Islet of Langerhans (tissue), 1 donor: ENCODE results near the gene WDR82.

ENCODE experiments used
- FAIRE-seq: peaks from one replicate; lab custom pipeline; 2011; peaks lifted over from hg19 to GRCh38; lab: Jason Lieb, UNC

Gene WDR82, protein sequence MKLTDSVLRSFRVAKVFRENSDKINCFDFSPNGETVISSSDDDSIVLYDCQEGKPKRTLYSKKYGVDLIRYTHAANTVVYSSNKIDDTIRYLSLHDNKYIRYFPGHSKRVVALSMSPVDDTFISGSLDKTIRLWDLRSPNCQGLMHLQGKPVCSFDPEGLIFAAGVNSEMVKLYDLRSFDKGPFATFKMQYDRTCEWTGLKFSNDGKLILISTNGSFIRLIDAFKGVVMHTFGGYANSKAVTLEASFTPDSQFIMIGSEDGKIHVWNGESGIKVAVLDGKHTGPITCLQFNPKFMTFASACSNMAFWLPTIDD

GRCh38 chr3:52278510-52279069, at the start of gene WDR82:
TSS of gene WDR82 (minus strand) at chr3:52278649. CDS start at chr3:52278361, 288 bp downstream.
- no peak for FAIRE-seq

DNA sequence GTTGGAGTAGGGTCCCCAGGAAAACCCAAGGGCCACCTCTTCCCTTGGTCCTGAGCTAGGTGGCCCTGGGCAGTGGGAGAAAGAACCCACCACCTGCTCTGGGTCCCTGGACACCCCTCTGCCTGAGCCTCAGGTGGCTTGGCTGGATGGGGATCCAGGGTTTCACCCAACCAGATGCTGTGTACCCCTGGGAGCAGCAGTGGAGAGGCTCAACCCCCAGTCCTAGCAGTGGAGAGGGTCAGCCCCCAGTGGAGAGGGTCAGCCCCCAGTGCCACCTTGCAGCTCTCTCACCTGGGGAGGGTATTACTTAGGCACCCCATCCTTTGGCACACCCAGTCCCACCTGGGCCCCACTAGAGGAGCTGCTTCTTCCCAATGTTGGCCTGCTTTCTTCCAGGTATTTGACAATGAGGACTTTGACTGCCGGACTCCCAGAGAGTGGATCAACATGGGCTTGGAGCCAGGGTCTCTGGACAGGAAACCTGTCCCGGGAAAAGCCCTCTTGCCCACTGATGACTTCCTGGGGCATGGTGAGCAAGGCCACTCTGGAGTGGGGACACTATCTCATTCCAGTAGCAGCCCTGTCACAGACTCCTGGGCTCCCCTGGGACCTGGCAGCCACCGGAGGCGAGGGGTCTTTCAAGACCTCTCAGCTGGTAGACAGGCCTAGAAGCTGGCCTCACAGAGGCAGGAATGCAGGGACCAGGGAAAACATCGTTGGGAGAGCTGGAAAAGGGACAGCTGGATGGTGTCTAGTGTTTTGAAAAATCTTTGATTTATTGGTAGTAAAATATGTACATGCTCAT, 49.2 kb upstream of the WDR82 start:
- FAIRE-seq, result no peak

- FAIRE-seq, result no peak
Measured at GRCh38 chr3:52326976-52327375, 48.5 kb upstream of the WDR82 start.

- FAIRE-seq, result no peak
Measured at GRCh38 chr3:52325686-52326085, 47.2 kb upstream of the WDR82 start.

GRCh38 chr3:52324676-52325075, 46.2 kb upstream of the WDR82 start:
- FAIRE-seq, result no peak

DNA sequence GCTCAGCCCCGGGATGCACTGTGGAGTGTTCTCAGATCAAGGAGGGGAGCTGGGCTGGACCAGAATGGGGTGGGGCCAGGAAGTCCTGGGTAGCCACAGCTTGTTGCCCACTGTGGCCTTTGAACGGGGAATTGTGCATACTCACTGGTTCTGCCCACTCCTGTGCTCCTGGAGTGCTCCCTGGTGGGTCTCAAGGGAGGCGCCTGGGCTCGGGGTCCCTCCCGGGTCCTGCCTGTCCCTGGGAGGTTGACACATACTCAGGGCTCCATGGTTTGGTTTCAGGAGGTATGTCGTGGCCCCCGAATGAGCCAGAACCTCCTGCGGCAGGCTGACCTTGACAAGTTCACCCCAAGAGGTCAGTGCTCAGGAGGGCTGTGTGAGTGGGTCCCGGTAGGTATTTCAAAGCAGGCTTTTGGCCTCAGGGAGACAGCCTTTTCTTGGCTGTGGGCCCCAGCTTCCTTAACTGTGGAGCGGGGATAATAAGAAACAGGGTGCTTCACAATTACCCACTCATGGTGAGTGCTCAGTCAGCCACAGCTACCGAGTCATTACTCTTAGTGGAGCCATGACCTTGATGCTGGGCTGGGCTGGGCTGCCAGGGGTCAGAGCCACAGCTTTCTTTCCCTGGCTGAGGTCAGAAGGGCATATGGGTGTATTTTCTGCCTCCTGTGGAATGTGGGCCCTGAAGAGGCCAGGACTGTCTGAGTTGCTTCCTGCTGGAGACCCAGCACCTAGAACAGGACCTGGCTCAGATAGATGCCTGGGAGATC, 45.3 kb upstream of the WDR82 start:
- no peak for FAIRE-seq

DNA sequence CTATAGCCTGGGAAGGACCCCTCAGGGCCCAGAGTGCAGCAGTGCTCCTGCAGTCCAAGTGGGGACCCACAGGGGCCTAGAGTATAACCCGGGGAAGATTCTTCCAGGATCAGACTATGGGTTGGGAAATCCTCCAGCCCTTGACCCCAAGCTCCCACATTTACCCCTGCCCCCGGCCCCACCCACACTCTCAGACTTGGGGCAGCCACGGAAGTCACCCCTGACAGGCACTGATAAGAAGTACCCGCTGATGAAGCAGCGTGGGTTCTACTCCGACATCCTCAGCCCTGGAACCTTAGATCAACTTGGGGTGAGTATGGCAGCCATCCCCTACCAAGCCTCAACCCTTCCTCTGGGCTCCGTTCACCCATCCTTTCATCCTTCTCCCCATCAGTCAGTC, 44.0 kb upstream of the WDR82 start:
- no peak for FAIRE-seq

GRCh38 chr3:52321481-52321880, 43.0 kb upstream of the WDR82 start:
- FAIRE-seq, result no peak

DNA sequence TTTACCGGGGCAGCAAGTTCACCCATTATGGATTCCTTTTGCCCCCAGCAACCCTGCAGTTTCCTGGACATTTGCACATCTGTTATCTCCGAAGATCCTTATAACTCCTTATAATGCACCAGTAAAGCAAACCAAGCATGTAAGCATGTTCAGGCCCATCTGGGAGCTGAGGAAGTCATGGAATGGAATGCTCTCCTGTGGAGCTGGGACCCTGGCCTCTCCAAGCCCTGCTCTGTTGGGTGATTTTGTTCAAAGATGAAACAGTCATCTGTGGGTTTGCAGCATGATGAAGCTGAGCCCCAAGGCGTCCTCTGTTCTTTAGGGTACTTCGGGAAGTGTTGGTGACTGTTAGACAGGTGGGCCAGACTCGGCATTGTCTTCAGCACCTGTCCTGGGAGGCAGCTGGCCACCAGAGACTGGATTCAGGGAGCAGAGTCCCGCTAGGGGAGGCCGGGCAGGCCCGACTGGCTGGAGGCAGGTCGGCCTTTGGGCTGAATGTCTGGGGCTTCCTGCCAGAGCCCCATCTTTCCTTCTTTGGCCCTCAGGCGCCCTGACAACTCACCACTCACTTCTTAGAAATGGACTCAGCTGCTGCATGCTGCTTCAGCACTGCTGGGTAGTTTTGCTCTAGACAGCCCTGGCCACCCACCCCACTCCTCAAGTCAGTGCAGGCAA, 41.6 kb upstream of the WDR82 start:
- no peak for FAIRE-seq

DNA sequence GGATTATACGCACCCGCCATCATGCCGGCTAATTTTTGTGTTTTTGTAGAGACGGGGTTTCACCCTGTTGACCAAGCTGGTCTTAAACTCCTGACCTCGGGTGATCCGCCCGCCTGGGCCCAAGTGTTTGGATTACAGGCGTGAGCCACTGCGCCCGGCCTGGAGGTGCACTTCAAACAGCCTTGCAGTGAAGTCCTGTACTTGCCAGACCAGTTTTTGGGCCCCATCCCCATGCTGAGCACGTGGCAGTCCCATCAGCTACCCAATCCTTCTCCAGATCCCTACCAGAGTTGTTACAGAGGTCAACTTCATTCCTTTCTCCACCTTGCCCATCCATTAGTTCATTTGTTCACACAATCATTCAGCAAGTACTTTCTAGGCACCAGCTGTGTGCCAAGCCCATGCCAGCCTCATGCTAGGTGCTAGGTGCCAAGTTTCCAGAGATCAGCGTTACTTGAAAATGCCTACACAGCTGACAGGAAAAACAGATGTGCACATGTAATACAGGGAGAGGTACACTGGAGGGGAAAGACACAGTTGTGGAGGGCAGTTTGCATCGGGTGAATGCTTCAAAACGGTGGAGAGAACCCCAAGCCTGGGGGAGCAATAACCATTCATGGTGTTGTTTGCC, 39.9 kb upstream of the WDR82 start:
- no peak for FAIRE-seq

- no peak for FAIRE-seq
Measured at GRCh38 chr3:52317208-52318000, 39.0 kb upstream of the WDR82 start.

- FAIRE-seq, result no peak
Measured at GRCh38 chr3:52315977-52316764, 37.7 kb upstream of the WDR82 start, which contains the start of gene DNAH1. TSS of gene DNAH1 (plus strand) at chr3:52316319. CDS start at chr3:52322443, 6,124 bp downstream.

DNA sequence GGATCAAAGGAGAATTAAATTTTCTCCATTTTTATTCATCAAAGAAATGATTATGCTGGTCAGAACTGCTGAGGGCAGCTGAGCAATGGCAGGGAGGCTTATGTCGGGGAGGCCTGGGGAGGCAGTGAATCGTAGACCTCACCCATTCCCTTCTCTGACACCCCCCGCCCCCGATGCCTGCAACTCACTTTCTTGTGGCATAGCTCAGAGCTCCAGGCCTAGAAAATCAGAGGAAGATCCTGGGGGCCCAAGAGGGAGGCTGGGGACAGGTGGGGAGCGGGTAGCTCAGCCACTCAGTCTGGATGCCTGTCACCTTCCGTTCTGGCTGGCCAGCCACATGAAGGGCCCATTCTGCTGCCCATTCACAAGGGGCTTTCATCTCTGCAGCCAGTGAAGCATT, 36.6 kb upstream of the WDR82 start:
- no peak for FAIRE-seq

DNA sequence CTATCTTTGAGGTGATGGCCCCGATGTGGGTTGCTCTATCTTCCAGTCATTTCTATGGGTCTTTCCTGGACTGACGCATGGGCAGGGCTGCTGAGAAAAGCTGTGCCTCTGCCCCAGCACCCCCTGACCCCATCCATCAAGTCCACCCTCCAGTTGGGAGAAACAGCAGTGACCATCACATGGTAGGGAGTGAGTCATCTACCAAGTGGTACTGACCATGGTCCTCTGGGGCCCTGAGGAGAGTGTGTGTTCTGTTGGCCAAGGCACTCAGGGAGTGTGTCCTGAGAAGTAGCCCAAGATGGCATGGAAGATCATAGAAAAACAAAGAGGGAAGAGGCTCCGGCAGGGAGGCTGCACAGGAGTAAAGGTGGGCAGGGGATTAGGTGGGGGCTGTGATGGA, 36.0 kb upstream of the WDR82 start:
- no peak for FAIRE-seq

DNA sequence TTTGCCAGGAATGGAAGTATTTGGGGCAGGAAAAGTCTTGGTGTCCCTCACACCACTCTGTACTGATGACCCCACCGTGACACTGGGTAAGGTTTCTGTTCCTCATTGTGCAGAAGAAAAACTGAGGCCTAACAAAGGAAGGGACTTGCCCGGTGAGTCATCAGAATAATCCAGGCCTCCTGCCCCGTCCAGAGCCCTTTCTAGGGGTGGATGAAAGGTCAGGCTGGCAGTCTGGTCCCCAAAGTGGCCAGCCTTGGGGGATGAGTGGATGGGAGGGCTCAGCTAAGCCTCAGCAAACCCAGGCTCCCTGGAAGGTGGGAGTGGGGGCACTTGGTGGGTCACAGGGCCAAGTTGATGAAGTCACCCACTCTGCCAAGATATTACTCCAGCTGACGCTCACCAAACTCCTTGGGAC, 35.3 kb upstream of the WDR82 start:
- FAIRE-seq, result no peak

- FAIRE-seq, result no peak
Measured at GRCh38 chr3:52313188-52313773, 34.8 kb upstream of the WDR82 start.

- FAIRE-seq, result no peak
Measured at GRCh38 chr3:52311576-52312119, 33.2 kb upstream of the WDR82 start.

DNA sequence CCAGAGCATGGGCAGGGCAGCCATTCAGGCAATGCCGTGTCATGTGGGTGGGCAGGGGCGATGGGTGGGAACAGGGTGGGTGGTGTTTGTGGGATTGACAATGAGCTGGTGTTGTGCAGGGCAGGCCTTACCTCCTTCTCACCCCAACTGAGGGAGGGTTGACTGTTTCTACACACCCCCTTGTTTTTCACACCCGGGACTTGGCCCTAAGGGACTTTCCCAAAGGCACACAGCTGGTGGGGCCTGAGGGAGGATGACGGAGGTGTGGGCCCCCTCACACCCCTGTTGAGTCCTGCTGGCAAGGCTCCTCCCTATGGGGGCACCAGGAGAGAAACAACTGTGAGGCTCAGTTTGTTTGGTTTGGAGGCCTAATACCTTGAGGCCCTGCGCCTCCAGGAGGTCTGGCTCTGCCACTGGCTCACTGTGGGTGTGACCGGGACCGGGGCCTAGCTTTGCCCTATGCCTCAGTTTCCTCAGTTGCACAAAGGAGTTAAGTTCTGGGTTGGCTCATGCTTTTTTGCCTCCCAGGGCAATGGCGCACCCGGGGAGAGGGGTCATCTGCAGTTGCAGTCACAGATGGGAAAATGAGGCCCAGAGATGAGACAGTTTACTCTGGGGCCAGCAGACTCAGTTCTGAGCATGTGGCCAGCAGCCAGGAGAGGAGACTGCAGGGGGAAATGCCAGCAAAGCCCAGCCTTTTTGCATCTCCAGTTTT, 32.6 kb upstream of the WDR82 start:
- FAIRE-seq, result no peak
